Peyer's patch (tissue), 4 donors: ENCODE data around the gene RIPOR1. TPM values are rescaled to one million over a fixed set of nuclear protein-coding genes. Genes with fewer than 3 reads are reported as not detected.

Experiments
- DNase-seq, 3 donors: peaks; one replicate each; pipeline ENCODE4 v3.0.0-alpha.2; 2017 to 2019
- H3K27ac ChIP-seq, 4 donors: fragments of 200-600 bp; sonication (generic); one replicate each; pipeline ENCODE4 v1.5.1; 2016 to 2019
- H3K27me3 ChIP-seq, 2 donors: fragments of 200-600 bp; sonication (generic); one replicate each; pipeline ENCODE4 v1.5.1; 2019
- H3K36me3 ChIP-seq, 3 donors: fragments of 200-600 bp; sonication (generic); one replicate each; pipeline ENCODE4 v1.5.1; 2016 to 2019
- H3K4me1 ChIP-seq, 4 donors: fragments of 200-600 bp; sonication (generic); one replicate each; pipeline ENCODE4 v1.5.1; 2016 to 2019
- H3K4me3 ChIP-seq, 4 donors: fragments of 200-600 bp; sonication (generic); 1 replicate in 3 of 4; 2 replicates in 1 of 4; pipeline ENCODE4 v1.5.1; 2016 to 2019; ENCODE audit warnings: mild to moderate bottlenecking in 1 of 4
- H3K9me3 ChIP-seq, 4 donors: fragments of 200-600 bp; sonication (generic); one replicate each; pipeline ENCODE4 v1.5.1; 2016 to 2019; ENCODE audit warnings: mild to moderate bottlenecking in 1 of 4
- CTCF ChIP-seq, 6 experiments: fragments of 450-650 bp in 4 of 6; fragments of 200-600 bp in 2 of 6; sonication (generic) in 1 of 6; IDR thresholded peaks; one replicate each; pipeline ENCODE4 v1.5.1; 2017 to 2019; ENCODE audit warnings: antibody characterized with exemption in 6 of 6, mild to moderate bottlenecking in 3 of 6, moderate library complexity in 1 of 6
- POLR2A ChIP-seq, 2 donors: fragments of 450-650 bp; IDR thresholded peaks; one replicate each; pipeline ENCODE4 v1.5.1; 2017; ENCODE audit warnings: antibody characterized with exemption in 2 of 2, mild to moderate bottlenecking in 2 of 2, moderate library complexity in 2 of 2
- small RNA-seq, 2 donors: library from RNA; depleted of rRNA; stranded (forward); fragments of <200 nt; gene quantifications; one replicate each; pipeline ENCODE3, GENCODE V24; 2016
- total RNA-seq, 4 donors: library from RNA; depleted of rRNA; stranded (reverse); fragments of >200 nt; gene quantifications; one replicate each; pipeline ENCODE4 v1.1.0, GENCODE V29; 2016

Gene RIPOR1
- total RNA-seq, 4 donors from 2014 or later, result 10.5 to 70.1 (median 42.5) TPM

- TF ChIP-seq CTCF (IDR thresholded peaks at IDR 0.05) (no peak), POLR2A (IDR thresholded peaks at IDR 0.05) (no peak)
- no peaks in the 10 kb centered on the region for H3K27me3 ChIP-seq
- DNase-seq, result no peak
- no peak overlapping the region for H3K27ac ChIP-seq
- H3K4me1 ChIP-seq, result no peaks in the 10 kb centered on the region
- no peaks in the 10 kb centered on the region for H3K9me3 ChIP-seq
- peaks cover 0 to 10% (median 0%) of the 10 kb centered on the region in 3 donors for H3K36me3 ChIP-seq
- H3K4me3 ChIP-seq, result no peak overlapping the region
Observed at GRCh38 chr16:67593288-67593687, 64.7 kb downstream of the RIPOR1 start.

GRCh38 chr16:67593701-67594100, 65.1 kb downstream of the RIPOR1 start:
- H3K4me3 ChIP-seq, result no peak overlapping the region
- no peaks in the 10 kb centered on the region for H3K27me3 ChIP-seq
- H3K4me1 ChIP-seq, result no peaks in the 10 kb centered on the region
- no peaks in the 10 kb centered on the region for H3K9me3 ChIP-seq
- no peak overlapping the region for H3K27ac ChIP-seq
- TF ChIP-seq POLR2A (IDR thresholded peaks at IDR 0.05), result no peak
- no peak for TF ChIP-seq CTCF (IDR thresholded peaks at IDR 0.05)
- H3K36me3 ChIP-seq, result peaks cover 0 to 10% (median 0%) of the 10 kb centered on the region in 3 donors
- DNase-seq, result no peak

GRCh38 chr16:67594256-67594915, 65.8 kb downstream of the RIPOR1 start:
- Histone ChIP-seq H3K4me3 (no peak overlapping the region), H3K9me3 (no peaks in the 10 kb centered on the region), H3K36me3 (peaks cover 0 to 10% (median 0%) of the 10 kb centered on the region in 3 donors), H3K4me1 (no peaks in the 10 kb centered on the region), H3K27me3 (no peaks in the 10 kb centered on the region), H3K27ac (no peak overlapping the region)
- DNase-seq, result no peak
- TF ChIP-seq POLR2A (IDR thresholded peaks at IDR 0.05) (no peak), CTCF (IDR thresholded peaks at IDR 0.05) (no peak)

GRCh38 chr16:67594956-67595355, 66.3 kb downstream of the RIPOR1 start:
- Histone ChIP-seq H3K27ac (no peak overlapping the region), H3K36me3 (peaks cover 0 to 10% (median 0%) of the 10 kb centered on the region in 3 donors), H3K27me3 (no peaks in the 10 kb centered on the region), H3K9me3 (no peaks in the 10 kb centered on the region), H3K4me3 (no peak overlapping the region), H3K4me1 (no peaks in the 10 kb centered on the region)
- no peak for DNase-seq
- TF ChIP-seq CTCF (IDR thresholded peaks at IDR 0.05) (no peak), POLR2A (IDR thresholded peaks at IDR 0.05) (no peak)

Small RNAs within 50 kb of the gene (small RNA-seq; reads per million reads assigned to genes)
- 0 reads per million in 2 donors for gene AC027682.3

Other genes with a start within 250 kb of the RIPOR1 start
- gene PLEKHG4, start 249.3 kb upstream of the RIPOR1 start, total RNA-seq, result 10 to 100 TPM; 12.3 to 16.5 (median 14.0) TPM
- gene KCTD19, start 202.1 kb upstream of the RIPOR1 start, total RNA-seq, result not detected
- gene LRRC36, start 202.0 kb upstream of the RIPOR1 start, total RNA-seq, result 1 to 10 TPM in 1 of 4 donors, not detected in 3; 5.1 TPM
- 10 to 100 TPM in 2 of 4 donors, 1 to 10 TPM in 2; 6.6 to 33.3 (median 16.6) TPM for gene TPPP3, start 135.3 kb upstream of the RIPOR1 start, total RNA-seq
- gene ZDHHC1, start 112.4 kb upstream of the RIPOR1 start, total RNA-seq, result 10 to 100 TPM in 1 of 4 donors, 1 to 10 TPM in 3; 3.5 to 14.5 (median 6.3) TPM
- gene HSD11B2, start 97.7 kb upstream of the RIPOR1 start, total RNA-seq, result 100 to 1,000 TPM; 116 to 688 (median 499) TPM
- 100 to 1,000 TPM; 131 to 223 (median 202) TPM for gene ATP6V0D1, start 47.7 kb upstream of the RIPOR1 start, total RNA-seq
- gene AGRP, start 45.3 kb upstream of the RIPOR1 start, total RNA-seq, result not detected
- gene CTCF, start 33.7 kb downstream of the RIPOR1 start, total RNA-seq, result 10 to 100 TPM; 35.3 to 59.4 (median 42.7) TPM
- gene CARMIL2, start 116.3 kb downstream of the RIPOR1 start, total RNA-seq, result 10 to 100 TPM in 3 of 4 donors, 1 to 10 TPM in 1; 8.4 to 55.3 (median 13.4) TPM
- gene ACD, start 131.4 kb downstream of the RIPOR1 start, total RNA-seq, result 10 to 100 TPM; 14.2 to 37.2 (median 18.6) TPM
- gene PARD6A, start 132.1 kb downstream of the RIPOR1 start, total RNA-seq, result 1 to 10 TPM in 3 of 4 donors, not detected in 1; 1.0 to 4.3 (median 2.1) TPM
- 10 to 100 TPM; 10.6 to 26.3 (median 13.4) TPM for gene ENKD1, start 137.9 kb downstream of the RIPOR1 start, total RNA-seq
- gene C16orf86, start 138.0 kb downstream of the RIPOR1 start, total RNA-seq, result 1 to 10 TPM in 3 of 4 donors, under 1 TPM in 1; 0.54 to 6.6 (median 2.0) TPM
- gene GFOD2, start 190.5 kb downstream of the RIPOR1 start, total RNA-seq, result 10 to 100 TPM in 3 of 4 donors, 1 to 10 TPM in 1; 9.9 to 40.7 (median 24.6) TPM